Activated effector memory CD4-positive, alpha-beta T cell treated with Interleukin-2 at 50 U/mL for 16 hours (primary cell): ENCODE data around the gene ARHGEF2.

Experiments used
- DNase-seq: peaks from one replicate; pipeline ENCODE4 v3.0.0-alpha.2; 2020

The ARHGEF2 gene

GRCh38 chr1:155969377-155969791, 9.0 kb downstream of the ARHGEF2 start:
- DNase-seq: no peak

GRCh38 chr1:155968670-155969069, 9.7 kb downstream of the ARHGEF2 start:
- DNase-seq: no peak

DNA sequence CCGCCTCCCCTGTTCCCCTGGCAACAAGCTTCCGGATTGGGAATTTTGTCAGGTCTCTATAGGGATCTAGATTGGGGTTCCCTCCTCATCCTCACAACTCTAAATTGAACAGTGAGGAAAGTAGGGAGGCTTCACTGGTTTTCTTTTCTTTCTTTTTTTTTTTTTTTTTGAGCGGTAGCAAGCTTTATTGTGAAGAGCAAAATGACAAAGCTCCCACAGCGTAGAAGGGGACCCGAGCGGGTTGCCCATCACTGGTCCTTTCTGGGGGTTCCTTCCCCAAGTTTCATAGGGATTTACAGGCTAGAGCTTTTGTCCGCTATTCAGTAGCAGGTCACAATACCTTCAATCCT, 10.3 kb downstream of the ARHGEF2 start:
- DNase-seq: no peak

- DNase-seq: no peak
These were observed 10.9 kb downstream of the ARHGEF2 start for GRCh38 chr1:155967341-155968050.

GRCh38 chr1:155966750-155967149, 11.6 kb downstream of the ARHGEF2 start:
- no peak for DNase-seq

DNA sequence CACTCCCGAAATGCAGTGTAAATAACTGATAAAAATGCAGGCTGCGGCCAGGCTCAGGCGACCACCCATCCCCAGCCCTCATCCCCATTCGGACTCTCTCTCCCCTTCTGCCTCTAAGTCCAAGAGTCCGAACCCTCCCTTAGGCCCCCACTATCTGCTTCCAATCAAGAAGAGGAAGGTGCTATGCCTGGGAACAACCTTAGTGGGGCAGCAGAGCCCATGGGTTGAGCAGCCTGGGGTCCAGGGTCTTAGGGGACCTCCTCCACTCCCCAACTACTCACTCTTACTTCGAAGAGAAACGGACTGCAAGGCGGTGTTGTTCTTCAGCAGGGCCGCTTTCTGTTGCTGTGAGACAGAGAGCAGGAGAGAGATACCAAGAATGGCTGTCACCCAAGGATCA, 12.2 kb downstream of the ARHGEF2 start:
- no peak for DNase-seq

GRCh38 chr1:155964193-155964592, 14.2 kb downstream of the ARHGEF2 start:
- no peak for DNase-seq

DNA sequence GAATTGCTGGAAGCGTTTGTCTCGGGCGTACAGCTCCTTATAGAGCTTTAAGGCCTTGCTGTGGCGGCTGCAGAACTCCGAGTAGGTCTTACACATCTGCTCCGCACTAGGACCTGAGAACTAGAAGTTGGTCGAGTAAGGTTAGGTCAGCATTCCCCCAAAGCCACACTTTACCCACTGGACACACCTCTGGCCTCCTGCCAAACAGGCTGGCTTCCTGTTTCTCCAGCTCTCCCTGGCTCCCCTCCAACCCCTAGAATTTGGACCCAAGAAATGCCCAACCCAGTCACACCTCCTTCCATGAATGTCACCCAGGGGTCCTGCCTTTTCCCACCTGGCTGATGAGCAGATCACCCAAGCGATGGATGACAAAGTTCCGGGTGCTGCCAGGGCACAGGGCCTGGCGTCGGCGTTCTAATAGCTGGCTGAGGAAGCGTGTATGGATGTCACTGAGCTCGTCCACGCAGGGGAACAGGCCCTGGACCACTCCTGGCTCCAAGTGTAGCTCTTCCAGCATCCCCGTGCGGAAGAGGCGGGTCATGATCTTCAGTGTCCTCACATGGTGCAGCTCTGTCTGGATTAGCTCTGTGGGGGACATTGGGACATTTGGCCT, 15.6 kb downstream of the ARHGEF2 start:
- no peak for DNase-seq

DNA sequence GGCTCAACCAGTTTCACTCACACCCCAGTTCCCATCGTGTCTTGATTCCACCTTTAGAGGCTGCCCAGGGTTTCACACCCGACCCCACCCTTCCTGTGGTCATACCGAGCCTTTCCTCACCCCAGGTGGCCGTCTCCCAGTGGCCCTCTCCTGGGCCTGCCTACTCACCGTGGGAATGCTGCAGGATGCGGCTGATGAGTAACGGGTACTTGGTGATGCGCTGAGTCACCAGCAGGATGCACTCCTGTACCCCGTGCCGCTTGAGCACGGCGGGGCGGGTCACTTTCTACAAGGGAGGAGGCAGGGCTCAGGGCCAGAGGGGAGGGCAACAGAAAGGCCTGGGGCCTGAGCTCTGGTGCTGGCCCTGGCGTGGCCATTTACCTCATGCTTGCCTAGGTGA, 16.4 kb downstream of the ARHGEF2 start:
- no peak for DNase-seq

GRCh38 chr1:155960081-155960745, 18.1 kb downstream of the ARHGEF2 start:
- no peak for DNase-seq

DNA sequence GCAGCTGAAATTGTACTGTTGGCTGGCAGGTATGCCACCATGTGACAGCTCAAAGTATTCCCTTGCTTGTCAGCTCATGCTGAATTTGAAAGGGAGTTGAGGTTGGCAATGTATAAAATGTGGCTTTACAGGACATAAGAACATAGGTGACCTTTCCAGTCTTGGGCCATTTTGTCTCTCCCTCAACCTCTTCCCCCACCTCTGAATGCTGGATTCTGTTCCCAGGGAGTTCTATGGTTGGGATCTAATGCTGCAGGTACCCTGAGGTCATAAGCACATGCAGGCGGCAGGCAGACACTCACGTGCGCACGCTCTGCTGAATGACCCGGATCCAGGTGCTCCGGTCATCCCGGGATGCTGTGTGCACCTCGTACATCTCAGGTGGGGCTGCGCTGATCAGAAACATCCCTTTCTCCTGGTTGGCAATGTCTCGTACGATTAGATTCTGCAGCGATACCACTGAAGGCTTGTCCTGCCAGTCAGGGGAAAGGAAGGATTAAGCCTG, 20.9 kb downstream of the ARHGEF2 start:
- DNase-seq: no peak

DNA sequence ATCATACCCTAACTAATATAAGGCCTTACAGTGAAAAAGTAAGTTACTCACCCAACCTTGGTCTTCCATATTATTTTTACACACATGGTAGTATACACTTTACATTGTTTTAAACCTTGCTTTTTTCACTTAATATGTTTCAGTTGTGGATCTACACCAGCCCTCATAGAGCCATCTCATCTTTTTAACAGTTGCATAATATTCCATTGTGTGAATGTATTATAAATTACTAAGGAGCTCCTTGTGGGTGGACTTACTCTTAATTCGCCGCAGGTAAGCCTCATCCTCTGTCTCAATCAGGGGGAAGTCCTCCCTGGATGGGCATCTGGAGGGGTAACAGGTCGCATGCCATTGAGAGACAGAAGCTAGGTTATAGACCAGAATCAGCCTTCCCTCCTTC, 23.7 kb downstream of the ARHGEF2 start:
- no peak for DNase-seq

DNA sequence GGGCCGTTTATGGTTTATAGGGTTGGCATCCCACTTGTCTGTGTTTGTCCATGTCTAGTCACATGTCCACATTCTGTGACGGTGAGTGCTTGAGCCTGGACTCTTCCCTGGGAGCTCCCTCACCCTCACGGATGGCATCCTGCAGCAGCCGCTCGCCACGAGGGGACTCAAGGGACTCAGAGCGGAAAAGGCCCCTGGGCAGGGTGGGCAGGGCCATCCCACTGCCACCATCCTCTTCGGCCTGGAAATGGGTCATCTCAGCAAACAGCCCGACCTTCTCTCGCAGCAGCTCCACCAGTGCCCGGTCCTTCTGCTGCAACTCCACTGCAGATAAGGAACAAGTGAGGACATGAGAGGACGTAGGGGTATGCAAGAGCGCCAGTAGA, 25.8 kb downstream of the ARHGEF2 start:
- no peak for DNase-seq

GRCh38 chr1:155951753-155952504, 26.4 kb downstream of the ARHGEF2 start:
- no peak for DNase-seq

DNA sequence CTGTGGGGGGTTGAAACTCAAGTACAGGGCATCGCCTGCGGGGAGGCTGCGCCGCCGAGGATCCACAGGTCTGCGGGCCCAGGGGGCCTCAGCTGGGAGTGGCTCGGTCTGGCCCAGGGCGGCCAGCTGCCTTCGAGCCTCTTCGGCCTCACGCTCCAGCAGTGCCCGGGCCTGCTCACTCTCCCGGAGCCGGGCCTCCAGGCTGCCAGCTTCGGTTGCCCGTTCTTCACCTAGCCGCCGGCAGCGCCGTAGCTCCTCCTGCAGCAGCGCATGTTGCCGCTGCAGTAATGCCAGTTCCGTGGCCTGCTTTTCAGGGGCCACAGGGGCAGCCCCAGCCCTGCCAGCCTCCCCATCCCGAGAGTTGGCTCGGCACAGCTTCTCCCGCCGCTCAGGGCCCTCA, 27.5 kb downstream of the ARHGEF2 start:
- DNase-seq: no peak

DNA sequence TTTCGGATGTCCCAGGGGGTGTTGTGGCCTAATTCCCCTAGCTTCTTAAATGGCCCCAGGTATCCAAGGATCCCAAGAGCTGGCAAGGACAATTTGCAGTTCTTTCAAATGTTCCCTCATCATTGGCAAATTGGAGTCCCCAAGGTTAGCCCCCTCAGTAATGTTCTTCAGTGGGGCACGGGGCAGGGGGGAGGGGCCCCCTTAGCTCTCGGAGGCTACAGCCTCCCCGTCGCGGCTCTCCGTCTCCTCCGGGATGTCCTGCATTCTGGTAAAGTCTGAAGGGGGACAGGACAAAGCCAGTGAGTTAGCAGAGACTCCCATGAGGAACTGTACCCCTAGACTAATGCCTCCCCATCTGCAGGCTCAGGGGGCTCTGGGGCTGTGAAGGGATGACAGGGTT, 30.6 kb downstream of the ARHGEF2 start:
- no peak for DNase-seq

GRCh38 chr1:155947292-155947691, 31.1 kb downstream of the ARHGEF2 start:
- no peak for DNase-seq

DNA sequence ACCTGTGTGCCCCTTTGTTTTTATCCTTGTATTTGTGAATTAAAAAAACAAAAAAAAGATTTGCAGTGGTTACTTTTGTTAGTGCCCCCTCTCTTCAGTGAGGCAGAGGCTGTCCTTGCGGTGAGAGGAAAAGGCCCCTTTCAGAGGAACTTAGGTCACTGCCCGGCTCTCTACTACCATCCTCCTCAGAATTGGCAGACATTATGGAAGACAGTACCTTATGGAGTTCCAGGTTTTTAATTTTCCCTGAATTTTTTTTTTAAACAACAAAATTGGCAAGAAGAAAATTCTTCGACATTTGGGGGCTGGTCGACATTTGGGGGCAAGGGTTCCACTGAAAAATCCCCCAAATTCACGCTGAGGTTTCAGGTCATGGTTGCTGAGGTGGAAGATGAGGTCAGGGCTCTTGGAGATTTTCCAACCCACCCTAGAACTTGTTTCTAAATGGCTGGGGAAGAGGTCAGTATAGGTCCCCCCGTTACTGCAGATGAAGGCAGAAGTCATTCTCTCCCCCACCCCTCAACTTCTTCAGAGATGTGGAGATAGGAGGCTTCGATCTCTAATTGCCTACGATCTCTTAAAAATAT, 31.6 kb downstream of the ARHGEF2 start:
- DNase-seq: no peak

GRCh38 chr1:155944444-155944799, 33.9 kb downstream of the ARHGEF2 start:
- DNase-seq: no peak

DNA sequence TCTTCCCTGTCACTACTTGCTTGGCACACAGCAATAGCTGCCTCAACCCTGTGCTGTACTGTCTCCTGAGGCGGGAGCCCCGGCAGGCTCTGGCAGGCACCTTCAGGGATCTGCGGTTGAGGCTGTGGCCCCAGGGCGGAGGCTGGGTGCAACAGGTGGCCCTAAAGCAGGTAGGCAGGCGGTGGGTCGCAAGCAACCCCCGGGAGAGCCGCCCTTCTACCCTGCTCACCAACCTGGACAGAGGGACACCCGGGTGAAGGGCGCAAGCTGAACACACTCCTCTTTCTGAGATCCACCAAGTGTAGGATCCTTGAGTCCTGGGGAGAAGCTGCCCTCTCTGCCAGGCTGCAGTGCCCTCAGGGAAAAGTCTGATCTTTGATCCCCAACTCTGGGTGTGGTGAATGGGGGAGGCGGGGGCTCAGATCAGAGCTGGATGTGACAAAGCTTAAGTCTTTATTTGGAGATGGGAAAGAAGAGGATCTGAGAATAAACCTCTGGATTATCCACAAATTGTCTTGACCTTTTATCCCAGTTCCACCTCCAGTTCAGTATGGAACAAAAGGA, 35.7 kb downstream of the ARHGEF2 start:
- no peak for DNase-seq

DNA sequence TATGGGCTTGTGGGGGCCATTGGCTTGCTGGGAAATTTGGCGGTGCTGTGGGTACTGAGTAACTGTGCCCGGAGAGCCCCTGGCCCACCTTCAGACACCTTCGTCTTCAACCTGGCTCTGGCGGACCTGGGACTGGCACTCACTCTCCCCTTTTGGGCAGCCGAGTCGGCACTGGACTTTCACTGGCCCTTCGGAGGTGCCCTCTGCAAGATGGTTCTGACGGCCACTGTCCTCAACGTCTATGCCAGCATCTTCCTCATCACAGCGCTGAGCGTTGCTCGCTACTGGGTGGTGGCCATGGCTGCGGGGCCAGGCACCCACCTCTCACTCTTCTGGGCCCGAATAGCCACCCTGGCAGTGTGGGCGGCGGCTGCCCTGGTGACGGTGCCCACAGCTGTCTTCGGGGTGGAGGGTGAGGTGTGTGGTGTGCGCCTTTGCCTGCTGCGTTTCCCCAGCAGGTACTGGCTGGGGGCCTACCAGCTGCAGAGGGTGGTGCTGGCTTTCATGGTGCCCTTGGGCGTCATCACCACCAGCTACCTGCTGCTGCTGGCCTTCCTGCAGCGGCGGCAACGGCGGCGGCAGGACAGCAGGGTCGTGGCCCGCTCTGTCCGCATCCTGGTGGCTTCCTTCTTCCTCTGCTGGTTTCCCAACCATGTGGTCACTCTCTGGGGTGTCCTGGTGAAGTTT, 36.4 kb downstream of the ARHGEF2 start:
- DNase-seq: no peak
